ENCODE measurements around the gene TMSB4X. TPM values are rescaled to one million over a fixed set of nuclear protein-coding genes. Genes with fewer than 3 reads are reported as not detected.
"Not testable (repeated sequence)": the region's sequence is repeated elsewhere in the genome, so short reads cannot be mapped to it uniquely, and the experiment has no call there.

Gene TMSB4X
- total RNA-seq, 1 experiment from 2014 or later: 1,095 TPM

GRCh38 chrX:12944452-12944851 lies 30.5 kb upstream of the TMSB4X start:
- CTCF ChIA-PET; H3K27me3 Mint-ChIP-seq (ENCODE audit: insufficient read depth, unreplicated experiment); BruUV-seq (replicated peaks); H3K36me3 ChIP-seq (ENCODE audit: control insufficient read depth, insufficient read depth, low read length); H3K4me1 Mint-ChIP-seq (ENCODE audit: low read depth, unreplicated experiment); H3K27me3 ChIP-seq (replicated peaks; ENCODE audit: control insufficient read depth, insufficient read depth, low read length); H3K9me3 ChIP-seq; H3K4me3 ChIP-seq (ENCODE audit: low read depth, low read length); POLR2A ChIA-PET; H3K4me3 Mint-ChIP-seq (ENCODE audit: unreplicated experiment); intact Hi-C loops (cut with micrococcal nuclease; ENCODE audit: unreplicated experiment); H3K36me3 Mint-ChIP-seq (ENCODE audit: insufficient read depth, unreplicated experiment); DNase-seq: not testable (repeated sequence)
- Mint-ChIP-seq H3K9me3 (ENCODE audit: unreplicated experiment) (peaks cover 19% of the 10 kb centered on the region), H3K27ac (ENCODE audit: unreplicated experiment) (peak overlapping the region; percentile 44)
- H3K4me1 ChIP-seq: peaks cover 24% of the 10 kb centered on the region

DNA sequence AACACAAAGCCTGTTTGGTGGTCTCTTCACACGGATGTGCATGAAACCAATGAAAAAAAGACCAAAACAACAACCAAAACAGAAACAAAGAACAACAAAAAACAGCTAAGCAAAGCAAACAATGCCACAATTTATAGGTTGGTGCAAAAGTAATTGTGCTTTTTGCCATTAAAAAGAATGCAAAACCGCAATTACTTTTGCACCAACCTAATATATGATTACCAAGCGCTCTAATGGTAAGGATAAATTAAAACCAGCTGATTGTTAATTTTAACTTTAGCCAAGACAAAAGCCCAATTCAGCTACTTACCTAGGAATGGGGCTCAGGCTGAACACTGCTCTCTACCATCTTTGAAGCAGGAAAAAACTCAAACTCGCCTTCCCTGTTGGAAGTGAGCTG lies 29.4 kb upstream of the TMSB4X start:
- H3K36me3 Mint-ChIP-seq (ENCODE audit: insufficient read depth, unreplicated experiment): no peaks in the 10 kb centered on the region
- DNase-seq: no peak
- H3K9me3 Mint-ChIP-seq (ENCODE audit: unreplicated experiment): peaks cover 13% of the 10 kb centered on the region
- Histone ChIP-seq H3K9me3 (no peaks in the 10 kb centered on the region), H3K36me3 (ENCODE audit: control insufficient read depth, insufficient read depth, low read length) (no peaks in the 10 kb centered on the region), H3K4me1 (peaks cover 24% of the 10 kb centered on the region), H3K4me3 (ENCODE audit: low read depth, low read length) (no peak overlapping the region), H3K27me3 (replicated peaks; ENCODE audit: control insufficient read depth, insufficient read depth, low read length) (no peaks in the 10 kb centered on the region)
- CTCF ChIA-PET: interaction anchor here (1.7 kb wide), 1 partner anchor 542 kb away, joined by 30 read pairs; no protein-coding TSS in a partner anchor
- no peaks in the 10 kb centered on the region for H3K27me3 Mint-ChIP-seq (ENCODE audit: insufficient read depth, unreplicated experiment)
- H3K4me3 Mint-ChIP-seq (ENCODE audit: unreplicated experiment): no peak overlapping the region
- no TSS peak for BruUV-seq (replicated peaks)
- no peaks in the 10 kb centered on the region for H3K4me1 Mint-ChIP-seq (ENCODE audit: low read depth, unreplicated experiment)
- intact Hi-C loops (cut with micrococcal nuclease; ENCODE audit: unreplicated experiment): no loop called here
- TF ChIP-seq CTCF (IDR thresholded peaks at IDR 0.05; ENCODE audit: insufficient read depth in 1 of 2, low read depth in 1 of 2, low read length in 1 of 2, severe bottlenecking in 1 of 2, unreplicated experiment in 1 of 2): no peak
- H3K27ac Mint-ChIP-seq (ENCODE audit: unreplicated experiment): no peak overlapping the region
- POLR2A ChIA-PET: no interaction called here

GRCh38 chrX:12946406-12946805 lies 28.5 kb upstream of the TMSB4X start:
- Histone ChIP-seq H3K4me3 (ENCODE audit: low read depth, low read length) (no peak overlapping the region), H3K4me1 (peaks cover 24% of the 10 kb centered on the region), H3K9me3 (no peaks in the 10 kb centered on the region), H3K27me3 (replicated peaks; ENCODE audit: control insufficient read depth, insufficient read depth, low read length) (no peaks in the 10 kb centered on the region), H3K36me3 (ENCODE audit: control insufficient read depth, insufficient read depth, low read length) (no peaks in the 10 kb centered on the region)
- H3K9me3 Mint-ChIP-seq (ENCODE audit: unreplicated experiment): peaks cover 4% of the 10 kb centered on the region
- POLR2A ChIA-PET: interaction anchor here (0.5 to 1.1 kb wide), 2 partner anchors 29 to 32 kb away, joined by 3 to 4 read pairs; no protein-coding TSS in a partner anchor
- CTCF ChIA-PET: interaction anchor here (0.5 to 1.7 kb wide), 13 partner anchors 24 to 561 kb away, joined by 3 to 30 read pairs (median 5); partner anchors contain the start of gene TMSB4X
- no peak overlapping the region for H3K4me3 Mint-ChIP-seq (ENCODE audit: unreplicated experiment)
- BruUV-seq (replicated peaks): no TSS peak
- no peak for TF ChIP-seq CTCF (IDR thresholded peaks at IDR 0.05; ENCODE audit: insufficient read depth in 1 of 2, low read depth in 1 of 2, low read length in 1 of 2, severe bottlenecking in 1 of 2, unreplicated experiment in 1 of 2)
- DNase-seq: no peak
- H3K4me1 Mint-ChIP-seq (ENCODE audit: low read depth, unreplicated experiment): no peaks in the 10 kb centered on the region
- no peaks in the 10 kb centered on the region for H3K27me3 Mint-ChIP-seq (ENCODE audit: insufficient read depth, unreplicated experiment)
- no peaks in the 10 kb centered on the region for H3K36me3 Mint-ChIP-seq (ENCODE audit: insufficient read depth, unreplicated experiment)
- intact Hi-C loops (cut with micrococcal nuclease; ENCODE audit: unreplicated experiment): loop anchor here (1.0 kb wide), 1 partner anchor 42 kb away; no protein-coding TSS in a partner anchor
- H3K27ac Mint-ChIP-seq (ENCODE audit: unreplicated experiment): peak overlapping the region; percentile 81
